DND-41 (cell line): Measurements from ENCODE around the gene FAM228B.
"Not testable (repeated sequence)": the region's sequence is repeated elsewhere in the genome, so short reads cannot be mapped to it uniquely, and the experiment has no call there.

Experiments used
- CTCF ChIP-seq: IDR thresholded peaks from 2 replicates; pipeline ENCODE4 v1.5.1; 2012; ENCODE audit warnings: borderline replicate concordance, low read length, moderate library complexity, mild to moderate bottlenecking; ENCODE audit not compliant: poor library complexity, severe bottlenecking; ENCODE audit errors: extremely low read depth
- EZH2 ChIP-seq: IDR thresholded peaks from 3 replicates; pipeline ENCODE4 v1.6.1; 2012; ENCODE audit warnings: borderline replicate concordance, low read depth, mild to moderate bottlenecking, moderate library complexity, low read length, inconsistent platforms; ENCODE audit not compliant: severe bottlenecking

GRCh38 chr2:24197213-24197612, 73.9 kb downstream of the FAM228B start:
- not testable (repeated sequence) for TF ChIP-seq EZH2, CTCF
